ENCODE data around the gene TM4SF20. TPM values are rescaled to one million over a fixed set of nuclear protein-coding genes. Genes with fewer than 3 reads are reported as not detected.

The TM4SF20 gene
- total RNA-seq, 1 donor from 2014 or later: not detected

DNA sequence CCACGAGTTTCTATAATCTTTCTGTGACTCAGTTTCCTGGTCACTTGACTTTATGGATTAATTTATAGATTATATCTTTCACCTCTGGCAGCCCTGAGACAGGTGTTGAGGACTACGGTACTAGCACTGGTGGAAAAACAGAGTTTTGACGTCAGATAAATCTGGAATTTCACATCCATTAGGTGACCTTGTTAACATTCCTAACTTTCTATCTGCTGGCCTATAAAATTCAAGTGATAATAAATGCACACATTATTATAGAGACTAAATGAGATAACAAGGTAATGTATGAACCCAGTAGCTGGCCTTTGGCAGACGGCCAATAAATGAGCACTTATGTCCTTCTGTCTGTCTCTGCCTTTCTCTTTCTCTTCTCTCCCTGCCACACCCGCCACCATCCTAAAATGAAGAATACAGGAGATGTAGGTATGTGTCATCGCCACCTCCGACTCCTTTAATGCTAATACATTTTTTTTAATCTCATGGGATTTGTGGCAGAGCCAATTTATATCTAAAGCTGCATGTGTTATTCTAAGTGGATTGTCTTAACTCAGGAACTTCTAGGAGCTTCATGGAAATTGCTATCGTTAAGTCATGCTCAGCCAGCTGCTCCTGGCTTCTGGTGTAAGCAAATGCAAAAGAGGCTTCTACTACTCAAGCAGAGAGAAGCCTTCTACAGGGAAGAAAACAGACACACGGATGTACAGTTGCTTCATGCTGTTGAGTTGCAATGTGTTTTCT lies 2.3 kb downstream of the TM4SF20 start:
- H3K36me3 ChIP-seq: no peaks in the 10 kb centered on the region
- no peaks in the 10 kb centered on the region for H3K27me3 ChIP-seq
- intact Hi-C loops (cut with DNase I): no loop called here
- no peak overlapping the region for H3K4me3 ChIP-seq
- no peaks in the 10 kb centered on the region for H3K9me3 ChIP-seq
- H3K27ac ChIP-seq: no peak overlapping the region
- TF ChIP-seq POLR2AphosphoS5 (IDR thresholded peaks at IDR 0.05; ENCODE audit: insufficient read depth in 1 of 2, low read depth in 1 of 2) (no peak), CTCF (IDR thresholded peaks at IDR 0.05) (no peak), POLR2A (IDR thresholded peaks at IDR 0.05) (no peak)
- no peak for DNase-seq (ENCODE audit: extremely low spot score in 2 of 2)
- H3K4me1 ChIP-seq: no peaks in the 10 kb centered on the region

GRCh38 chr2:227374158-227374557 lies 4.9 kb downstream of the TM4SF20 start:
- no peaks in the 10 kb centered on the region for H3K9me3 ChIP-seq
- intact Hi-C loops (cut with DNase I): no loop called here
- no peak for TF ChIP-seq POLR2A (IDR thresholded peaks at IDR 0.05)
- TF ChIP-seq CTCF (IDR thresholded peaks at IDR 0.05): no peak
- no peak for TF ChIP-seq POLR2AphosphoS5 (IDR thresholded peaks at IDR 0.05; ENCODE audit: insufficient read depth in 1 of 2, low read depth in 1 of 2)
- no peak overlapping the region for H3K27ac ChIP-seq
- DNase-seq (ENCODE audit: extremely low spot score in 2 of 2): no peak
- H3K36me3 ChIP-seq: no peaks in the 10 kb centered on the region
- H3K4me1 ChIP-seq: no peaks in the 10 kb centered on the region
- H3K4me3 ChIP-seq: no peak overlapping the region
- H3K27me3 ChIP-seq: no peaks in the 10 kb centered on the region

- TF ChIP-seq CTCF (IDR thresholded peaks at IDR 0.05) (no peak), POLR2AphosphoS5 (IDR thresholded peaks at IDR 0.05; ENCODE audit: insufficient read depth in 1 of 2, low read depth in 1 of 2) (no peak), POLR2A (IDR thresholded peaks at IDR 0.05) (no peak)
- H3K27ac ChIP-seq: no peak overlapping the region
These were observed 5.7 kb downstream of the TM4SF20 start for GRCh38 chr2:227373389-227373788.

DNA sequence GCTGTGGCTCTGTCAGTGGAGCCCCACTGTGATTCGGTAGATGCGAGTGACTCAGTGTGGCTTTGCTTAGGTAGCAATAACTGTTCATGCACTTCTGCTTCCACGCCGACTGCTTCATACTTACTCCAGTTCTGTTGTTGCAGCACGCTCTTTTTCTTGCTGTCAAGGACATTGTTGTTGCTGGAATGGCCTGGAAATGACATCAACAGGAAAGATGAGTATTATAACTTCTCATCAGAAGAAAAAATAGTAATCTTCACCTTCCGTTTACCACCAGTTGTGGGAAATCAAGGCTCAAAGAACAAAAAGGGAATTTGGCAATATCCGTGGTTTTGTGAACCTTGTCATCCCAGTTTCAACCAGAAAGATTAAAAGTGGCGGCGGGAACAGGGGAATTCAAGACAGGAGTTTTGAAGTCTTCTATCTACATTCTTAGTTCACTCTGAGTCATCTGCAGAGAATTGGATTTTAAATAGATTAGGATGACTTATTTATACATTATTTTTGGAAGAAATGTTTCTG lies 8.3 kb downstream of the TM4SF20 start:
- no peak for DNase-seq (ENCODE audit: extremely low spot score in 2 of 2)
- H3K9me3 ChIP-seq: no peaks in the 10 kb centered on the region
- H3K27ac ChIP-seq: no peak overlapping the region
- H3K27me3 ChIP-seq: no peaks in the 10 kb centered on the region
- no peaks in the 10 kb centered on the region for H3K4me1 ChIP-seq
- intact Hi-C loops (cut with DNase I): no loop called here
- H3K4me3 ChIP-seq: no peak overlapping the region
- TF ChIP-seq POLR2A (IDR thresholded peaks at IDR 0.05) (no peak), POLR2AphosphoS5 (IDR thresholded peaks at IDR 0.05; ENCODE audit: insufficient read depth in 1 of 2, low read depth in 1 of 2) (no peak), CTCF (IDR thresholded peaks at IDR 0.05) (no peak)
- H3K36me3 ChIP-seq: no peaks in the 10 kb centered on the region

More at GRCh38 chr2:227373389-227373788, 5.7 kb downstream of the TM4SF20 start:
- no peak for DNase-seq (ENCODE audit: extremely low spot score in 2 of 2)
- intact Hi-C loops (cut with DNase I): no loop called here
- no peak overlapping the region for H3K4me3 ChIP-seq
- no peaks in the 10 kb centered on the region for H3K4me1 ChIP-seq
- no peaks in the 10 kb centered on the region for H3K36me3 ChIP-seq
- no peaks in the 10 kb centered on the region for H3K27me3 ChIP-seq
- H3K9me3 ChIP-seq: no peaks in the 10 kb centered on the region

DNA sequence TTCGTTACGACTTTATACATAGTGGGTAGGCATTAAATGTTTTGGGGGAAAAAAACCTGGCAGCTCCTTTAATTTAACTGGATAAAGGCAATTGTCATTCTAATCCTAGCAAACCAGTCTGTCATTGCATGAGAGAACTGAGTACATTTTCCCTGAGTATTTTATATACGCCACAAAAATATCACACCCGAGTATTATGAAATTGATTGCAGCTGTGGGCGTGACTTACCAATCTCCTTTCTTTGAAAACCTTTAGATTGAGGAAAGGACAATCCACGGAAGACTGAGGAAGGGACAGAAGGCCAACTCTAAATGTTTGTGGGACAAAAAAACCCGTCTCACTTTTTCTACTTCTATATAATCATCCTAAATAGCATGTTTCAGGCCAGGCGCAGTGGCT lies 9.0 kb downstream of the TM4SF20 start:
- Histone ChIP-seq H3K27ac (no peak overlapping the region), H3K36me3 (no peaks in the 10 kb centered on the region), H3K4me1 (no peaks in the 10 kb centered on the region), H3K9me3 (no peaks in the 10 kb centered on the region), H3K27me3 (no peaks in the 10 kb centered on the region), H3K4me3 (no peak overlapping the region)
- intact Hi-C loops (cut with DNase I): no loop called here
- DNase-seq (ENCODE audit: extremely low spot score in 2 of 2): no peak
- TF ChIP-seq POLR2A (IDR thresholded peaks at IDR 0.05): no peak
- TF ChIP-seq CTCF (IDR thresholded peaks at IDR 0.05): no peak
- no peak for TF ChIP-seq POLR2AphosphoS5 (IDR thresholded peaks at IDR 0.05; ENCODE audit: insufficient read depth in 1 of 2, low read depth in 1 of 2)

Measured in vagina (tissue), 2 donors.